HG02759 (cell line): ENCODE results near the gene BTG3.
A peak's percentile ranks its signal among the peaks of the same experiment; 100 is the strongest.

ENCODE experiments used
- ATAC-seq: cut with Tn5 transposase; IDR thresholded peaks from one replicate; pipeline ENCODE4 v1.9.1; 2021; ENCODE audit warnings: mild to moderate bottlenecking, moderate library complexity; ENCODE audit not compliant: unreplicated experiment

Gene BTG3

DNA sequence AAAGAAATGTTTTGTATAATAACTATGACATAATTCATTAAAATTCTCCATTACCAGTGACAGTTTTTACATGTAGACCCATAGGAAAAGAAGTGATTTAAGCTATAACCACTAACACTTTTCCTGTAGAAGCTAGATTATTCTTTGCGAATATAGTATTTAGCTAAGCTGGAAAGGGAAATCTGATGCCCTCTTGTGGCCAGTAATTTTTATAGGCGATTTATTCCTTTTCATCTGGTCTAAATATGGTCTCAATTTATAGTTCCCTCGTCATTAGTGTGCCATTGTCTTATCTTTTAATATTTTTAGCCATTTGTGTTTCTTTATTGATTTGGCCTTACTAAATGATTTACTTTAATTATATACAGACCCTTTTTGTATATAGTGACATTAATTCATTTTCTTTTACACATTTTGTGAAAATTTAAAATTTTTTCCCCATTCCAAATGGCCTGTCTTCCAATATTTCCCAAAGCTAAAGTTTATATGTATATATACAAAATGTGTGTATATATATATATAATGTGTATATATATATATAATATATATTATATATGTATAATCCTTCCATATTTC, 26.7 kb downstream of the BTG3 start:
- ATAC-seq = peak; percentile 48

DNA sequence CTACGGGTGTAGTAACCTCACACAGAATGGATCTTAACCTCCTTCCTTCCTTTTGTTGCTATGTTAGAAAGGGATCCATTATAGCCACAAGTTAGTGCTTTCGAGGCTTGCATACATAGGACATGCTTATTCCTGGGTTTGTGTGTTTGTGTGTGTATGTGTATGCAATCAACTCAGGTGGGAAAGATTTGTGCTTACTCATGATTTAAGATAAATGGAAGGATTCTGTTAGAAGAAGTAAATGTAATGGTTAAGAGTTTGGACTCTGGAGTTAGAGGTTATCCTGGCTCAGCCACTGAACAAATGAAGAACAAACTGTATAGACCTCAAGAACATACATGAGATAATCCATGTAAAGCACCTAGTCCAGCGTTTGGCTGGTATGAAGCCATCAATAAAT, 28.8 kb downstream of the BTG3 start:
- ATAC-seq = no peak

GRCh38 chr21:17580319-17580718, 32.4 kb downstream of the BTG3 start:
- ATAC-seq = no peak

GRCh38 chr21:17578876-17579275, 33.8 kb downstream of the BTG3 start:
- no peak for ATAC-seq

DNA sequence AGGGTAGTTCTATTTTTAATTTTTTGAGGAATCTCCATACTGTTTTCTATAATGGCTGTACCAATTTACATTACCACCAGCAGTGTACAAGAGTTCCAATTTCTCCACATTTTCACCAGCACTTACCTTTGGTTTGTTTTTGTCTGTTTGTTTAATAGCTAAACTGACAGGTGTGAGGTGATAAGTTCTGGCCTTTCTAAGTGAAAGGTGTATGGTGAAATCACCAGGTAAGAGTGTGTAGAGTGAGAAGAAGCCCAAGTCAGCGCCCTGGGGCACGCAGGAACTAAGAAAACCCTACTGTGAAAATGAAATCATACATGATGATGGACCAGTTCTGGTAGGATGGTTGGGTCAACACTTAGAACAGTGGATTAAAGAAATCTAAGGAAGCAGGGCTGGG, 34.5 kb downstream of the BTG3 start:
- ATAC-seq = no peak

DNA sequence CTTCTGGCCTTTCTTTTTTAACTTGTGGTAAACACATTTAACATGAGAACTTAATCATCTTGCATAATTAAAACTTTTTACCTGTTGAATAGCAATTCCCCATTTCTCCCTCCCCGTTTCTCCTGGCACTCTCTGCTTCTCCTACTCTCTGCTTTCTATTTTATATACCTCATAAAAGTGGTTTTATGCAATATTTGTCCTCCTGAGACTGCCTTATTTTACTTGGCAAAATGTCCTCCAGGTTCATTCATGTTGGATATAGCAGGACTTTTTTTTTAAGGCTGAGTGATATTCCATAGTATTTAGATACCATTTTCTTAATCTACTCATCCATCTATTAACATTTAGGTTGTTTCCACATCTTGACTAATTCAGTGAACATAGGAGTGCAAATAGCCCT, 35.0 kb downstream of the BTG3 start:
- ATAC-seq = no peak

GRCh38 chr21:17576080-17576835, 36.4 kb downstream of the BTG3 start:
- ATAC-seq = no peak

DNA sequence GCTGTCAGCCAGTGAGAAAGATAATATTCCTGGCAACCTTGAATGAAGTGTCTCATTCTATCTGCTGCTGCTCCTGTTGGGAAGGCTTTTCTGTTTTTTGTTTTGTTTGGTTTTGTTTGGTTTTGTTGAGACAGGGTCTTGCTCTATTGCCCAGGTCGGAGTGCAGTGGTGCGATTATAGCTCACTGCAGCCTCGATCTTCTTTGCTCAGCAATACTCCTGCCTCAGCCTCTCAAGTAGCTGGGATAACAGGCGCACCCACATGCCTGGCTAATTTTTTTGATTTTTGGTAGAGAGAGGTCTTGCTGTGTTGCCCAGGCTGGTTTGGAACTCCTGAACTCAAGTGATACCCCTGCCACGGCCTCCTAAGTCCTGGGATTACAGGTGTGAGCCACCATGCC, 37.6 kb downstream of the BTG3 start:
- ATAC-seq = no peak

- no peak for ATAC-seq
Observed at GRCh38 chr21:17572431-17572830, 40.3 kb downstream of the BTG3 start.

DNA sequence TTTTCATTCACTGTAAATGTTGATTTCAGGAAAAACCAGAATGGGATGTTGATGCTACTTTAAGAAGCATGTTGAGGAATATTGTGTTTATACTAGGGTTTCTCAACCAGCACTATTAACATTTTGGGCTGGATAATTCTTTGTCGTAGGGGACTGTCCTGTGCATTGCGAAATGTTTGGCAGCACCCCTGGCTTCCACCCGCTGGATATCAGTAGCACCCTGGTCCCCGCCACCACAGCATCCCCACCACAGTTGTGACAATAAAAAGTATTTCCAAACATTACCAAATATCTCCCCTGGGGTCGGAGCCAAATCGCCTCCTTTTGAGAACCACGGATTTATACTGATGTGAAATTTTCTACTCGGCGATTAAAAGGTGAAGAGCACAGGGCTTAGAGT, 41.9 kb downstream of the BTG3 start:
- no peak for ATAC-seq

- no peak for ATAC-seq
Observed at GRCh38 chr21:17560377-17561025, 52.2 kb downstream of the BTG3 start.

- ATAC-seq = no peak
Observed at GRCh38 chr21:17554679-17555465, 57.8 kb downstream of the BTG3 start.

DNA sequence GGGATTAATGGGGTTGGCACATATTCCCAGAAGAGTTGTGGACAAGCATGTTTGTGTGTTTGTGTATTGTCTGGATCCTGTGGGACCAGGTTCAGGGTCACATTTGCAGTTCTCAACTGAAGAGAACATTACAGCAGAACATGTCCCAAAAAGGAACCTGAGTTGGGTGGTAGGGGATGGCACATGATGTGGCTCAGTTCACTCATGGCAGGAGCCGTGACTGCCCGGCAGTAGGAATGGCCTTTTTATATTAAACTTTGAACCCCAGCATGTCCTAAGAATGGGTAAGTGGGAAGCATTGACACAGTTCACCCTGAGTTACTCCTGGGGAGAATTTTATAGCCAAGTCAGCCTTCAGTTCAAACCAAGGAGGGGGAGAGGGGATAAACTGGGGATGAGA, 58.6 kb downstream of the BTG3 start:
- ATAC-seq = no peak

GRCh38 chr21:17552410-17552809, 60.3 kb downstream of the BTG3 start:
- no peak for ATAC-seq

- ATAC-seq = no peak
Observed at GRCh38 chr21:17550671-17551308, 61.9 kb downstream of the BTG3 start.

GRCh38 chr21:17548262-17548661, 64.4 kb downstream of the BTG3 start:
- ATAC-seq = no peak

DNA sequence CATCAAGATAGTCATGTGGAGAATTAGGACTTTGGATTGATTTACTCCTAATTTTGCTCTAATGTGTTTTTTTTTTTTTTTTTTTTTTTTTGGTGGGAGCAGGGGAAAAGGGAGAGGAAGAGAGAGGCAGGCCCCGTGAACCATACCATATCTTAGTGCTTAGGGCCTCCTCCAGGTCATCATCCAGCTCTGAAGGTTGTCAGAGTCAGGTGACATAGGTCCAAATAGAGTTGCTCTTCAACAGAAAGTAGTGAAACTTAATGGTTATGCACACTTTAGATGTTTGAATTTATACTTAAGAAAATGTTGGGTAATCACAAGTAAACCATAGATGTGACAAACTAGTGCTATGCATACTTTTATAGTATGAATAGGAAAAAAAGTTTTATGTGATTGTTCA, 67.7 kb downstream of the BTG3 start:
- no peak for ATAC-seq
